RPMI7951 (cell line): ENCODE data around the gene TDP1. TPM values are rescaled to one million over a fixed set of nuclear protein-coding genes. Genes with fewer than 3 reads are reported as not detected.
A peak's percentile ranks its signal among the peaks of the same experiment; 100 is the strongest.
"Not testable (repeated sequence)": the region's sequence is repeated elsewhere in the genome, so short reads cannot be mapped to it uniquely, and the experiment has no call there.

ENCODE experiments used
- DNase-seq: peaks from one replicate; pipeline ENCODE4 v3.0.0-alpha.2; 2012; ENCODE audit warnings: low read depth
- total RNA-seq: library from RNA; depleted of rRNA; stranded (reverse); fragments of >200 nt; shearing (Covaris generic); gene quantifications from 2 replicates; pipeline ENCODE4 v1.2.3, GENCODE V29; 2014

Gene TDP1
- total RNA-seq, 1 experiment from 2014 or later = 41.2 TPM

- DNase-seq = peak; percentile 9
Observed at GRCh38 chr14:90049390-90049789, 93.7 kb downstream of the TDP1 start.

- DNase-seq = no peak
Observed at GRCh38 chr14:90050271-90050670, 94.5 kb downstream of the TDP1 start.

GRCh38 chr14:90053044-90053443 lies 97.3 kb downstream of the TDP1 start:
- DNase-seq = no peak

- no peak for DNase-seq
Observed at GRCh38 chr14:90054803-90055202, 99.1 kb downstream of the TDP1 start.

- DNase-seq = no peak
Observed at GRCh38 chr14:90056826-90057225, 101.1 kb downstream of the TDP1 start.

- no peak for DNase-seq
Observed at GRCh38 chr14:90058876-90059458, 103.2 kb downstream of the TDP1 start.

- DNase-seq = no peak
Observed at GRCh38 chr14:90060312-90060964, 104.7 kb downstream of the TDP1 start.

GRCh38 chr14:90060965-90061684 lies 105.4 kb downstream of the TDP1 start:
- no peak for DNase-seq

GRCh38 chr14:90061685-90062126 lies 106.0 kb downstream of the TDP1 start, which contains the start of gene KCNK13:
TSS of gene KCNK13 (plus strand) at chr14:90061994. CDS start at chr14:90062206, 212 bp downstream.
- DNase-seq = no peak

- DNase-seq = no peak
Observed at GRCh38 chr14:90062127-90062794, 106.5 kb downstream of the TDP1 start.

GRCh38 chr14:90062822-90063539 lies 107.3 kb downstream of the TDP1 start:
- no peak for DNase-seq

- no peak for DNase-seq
Observed at GRCh38 chr14:90072350-90072749, 116.6 kb downstream of the TDP1 start.

GRCh38 chr14:90079576-90079975 lies 123.8 kb downstream of the TDP1 start:
- no peak for DNase-seq

- DNase-seq = peak; percentile 86
Observed at GRCh38 chr14:90087433-90087832, 131.7 kb downstream of the TDP1 start.

GRCh38 chr14:90088176-90088575 lies 132.4 kb downstream of the TDP1 start:
- peak; percentile 6 for DNase-seq

GRCh38 chr14:90089486-90089885 lies 133.8 kb downstream of the TDP1 start:
- not testable (repeated sequence) for DNase-seq

GRCh38 chr14:90091393-90091792 lies 135.7 kb downstream of the TDP1 start:
- peak; percentile 80 for DNase-seq

GRCh38 chr14:90093942-90094595 lies 138.3 kb downstream of the TDP1 start:
- peak; percentile 69 for DNase-seq
